Effector CD8-positive, alpha-beta T cell (primary cell): ENCODE measurements around the gene GRIA4.

Source experiments
- DNase-seq: peaks from one replicate; lab custom pipeline; 2025; lab: John Stamatoyannopoulos, UW
- total RNA-seq, 4 experiments: gene quantifications; one replicate each; lab custom pipeline; 2026; lab: John Stamatoyannopoulos, UW

Gene GRIA4
- total RNA-seq: 0 to 0.61 (median 0) reads per million in 4 experiments

GRCh38 chr11:105609832-105610781 is at the start of gene GRIA4:
Gene GRIA4 (plus strand): TSS chr11:105610073. CDS start chr11:105610998, 925 bp downstream.
- no peak for DNase-seq

- no peak for DNase-seq
Measured at GRCh38 chr11:105573091-105573490, 36.8 kb upstream of the GRIA4 start.

DNA sequence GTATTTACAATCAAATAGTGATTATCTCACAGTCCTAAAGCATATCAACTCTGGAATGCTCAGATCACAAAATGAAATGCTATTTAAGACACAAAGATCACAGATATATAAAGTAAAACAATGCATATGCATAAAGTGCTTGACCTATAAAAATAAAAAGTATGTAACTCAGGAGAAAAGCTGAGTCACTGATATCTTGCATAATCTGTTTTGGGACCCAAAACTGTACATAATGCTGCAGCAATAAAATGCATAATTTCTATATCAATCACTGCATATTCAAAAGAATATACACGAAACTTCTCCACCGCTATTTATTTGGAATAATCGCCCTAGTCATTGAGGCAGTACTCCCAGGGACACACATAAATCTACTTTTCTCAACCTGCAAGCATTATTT is 34.9 kb upstream of the GRIA4 start:
- DNase-seq: no peak

- no peak for DNase-seq
Measured at GRCh38 chr11:105577641-105578040, 32.2 kb upstream of the GRIA4 start.

DNA sequence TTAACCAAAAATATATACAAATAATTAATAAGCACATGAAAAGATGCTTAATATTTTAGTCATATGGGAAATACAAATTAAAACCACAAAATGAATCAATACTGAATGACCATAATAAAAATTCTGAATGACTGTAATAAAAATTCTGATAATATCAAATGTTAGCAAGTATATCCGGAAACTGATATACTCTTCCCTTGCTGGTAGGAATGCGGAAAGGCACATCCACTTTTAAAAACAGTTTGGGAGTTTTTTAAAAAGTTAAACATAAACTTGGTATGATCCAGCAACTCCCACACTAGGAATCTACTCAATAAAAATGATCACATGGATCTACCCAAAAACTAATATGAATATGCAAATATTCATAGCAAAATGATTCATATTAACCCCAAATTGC is 30.8 kb upstream of the GRIA4 start:
- no peak for DNase-seq

- no peak for DNase-seq
Measured at GRCh38 chr11:105582497-105582896, 27.4 kb upstream of the GRIA4 start.

DNA sequence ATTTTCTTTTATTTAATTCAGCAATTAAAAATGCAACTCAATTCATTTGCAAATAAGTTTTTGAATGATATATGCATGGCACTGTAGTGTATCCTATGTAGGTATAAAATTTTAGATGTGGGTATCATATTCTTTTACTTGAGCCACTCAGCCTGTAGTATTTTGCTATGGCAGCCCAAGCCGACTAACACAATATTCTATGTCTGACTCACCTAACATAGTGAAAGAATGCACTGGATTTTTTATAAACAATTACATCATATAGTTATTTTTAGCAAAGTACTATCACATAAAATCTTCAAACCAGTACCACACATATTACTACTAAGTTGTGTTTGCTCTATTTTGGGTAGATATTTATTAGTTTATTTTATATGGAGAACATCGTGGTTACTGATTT is 21.9 kb upstream of the GRIA4 start:
- DNase-seq: no peak

DNA sequence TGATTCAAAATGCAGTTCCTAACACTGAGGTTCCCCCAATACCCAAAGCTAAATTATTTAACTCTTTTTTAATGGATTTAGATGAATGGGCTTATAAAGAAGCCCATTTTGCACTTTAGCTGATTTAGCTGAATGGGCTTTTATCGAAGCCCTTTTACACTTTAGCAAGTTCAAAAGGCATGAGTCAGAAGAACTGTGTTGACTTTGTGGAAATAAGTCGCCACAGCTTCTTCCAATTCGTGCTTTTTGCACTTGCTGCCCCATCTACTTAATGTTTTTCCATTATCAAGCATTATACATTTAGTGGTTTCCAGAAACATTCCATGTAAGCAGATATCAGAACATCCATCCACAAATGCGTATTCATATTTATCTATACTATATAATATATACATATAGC is 20.5 kb upstream of the GRIA4 start:
- DNase-seq: no peak

DNA sequence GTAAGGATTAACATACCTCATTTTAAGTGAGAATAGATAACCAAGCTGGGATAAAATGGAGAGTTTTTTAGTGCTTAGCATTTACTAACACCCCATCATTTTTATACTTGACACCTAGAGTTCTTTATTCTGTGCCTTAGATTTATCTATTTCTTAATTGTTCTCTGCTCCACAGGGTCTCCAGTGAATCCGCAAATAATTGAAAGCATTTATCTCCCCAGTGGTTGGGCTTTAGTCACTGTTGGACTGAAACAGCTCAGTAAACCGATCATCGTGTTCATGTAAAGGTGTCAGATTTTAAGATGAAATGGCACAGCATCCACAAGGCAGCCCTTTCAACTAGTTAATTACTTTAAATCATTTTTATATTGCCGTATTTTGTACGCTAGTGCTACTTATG is 17.8 kb upstream of the GRIA4 start:
- no peak for DNase-seq

GRCh38 chr11:105598371-105598770 is 11.5 kb upstream of the GRIA4 start:
- no peak for DNase-seq

DNA sequence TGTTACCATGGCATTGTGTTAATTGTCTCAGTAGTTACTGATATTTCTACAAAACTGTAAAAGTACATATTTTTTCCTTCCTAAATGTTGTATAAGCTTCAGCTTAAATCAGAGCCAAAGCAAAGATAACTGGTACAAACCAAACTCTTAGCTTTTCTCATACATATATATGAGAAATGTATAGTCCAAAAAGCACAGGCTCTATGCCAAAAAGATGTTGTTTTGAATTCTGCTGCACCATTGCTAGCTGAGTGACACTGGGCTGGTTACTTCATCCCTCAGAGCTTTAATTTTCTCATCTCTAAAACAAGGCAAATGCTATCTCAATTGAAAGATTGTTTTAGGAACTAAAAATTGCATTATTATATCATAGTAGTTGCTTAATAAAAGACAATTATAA is 6.7 kb upstream of the GRIA4 start:
- no peak for DNase-seq

GRCh38 chr11:105609341-105609781 is 512 bp upstream of the GRIA4 start:
- no peak for DNase-seq

DNA sequence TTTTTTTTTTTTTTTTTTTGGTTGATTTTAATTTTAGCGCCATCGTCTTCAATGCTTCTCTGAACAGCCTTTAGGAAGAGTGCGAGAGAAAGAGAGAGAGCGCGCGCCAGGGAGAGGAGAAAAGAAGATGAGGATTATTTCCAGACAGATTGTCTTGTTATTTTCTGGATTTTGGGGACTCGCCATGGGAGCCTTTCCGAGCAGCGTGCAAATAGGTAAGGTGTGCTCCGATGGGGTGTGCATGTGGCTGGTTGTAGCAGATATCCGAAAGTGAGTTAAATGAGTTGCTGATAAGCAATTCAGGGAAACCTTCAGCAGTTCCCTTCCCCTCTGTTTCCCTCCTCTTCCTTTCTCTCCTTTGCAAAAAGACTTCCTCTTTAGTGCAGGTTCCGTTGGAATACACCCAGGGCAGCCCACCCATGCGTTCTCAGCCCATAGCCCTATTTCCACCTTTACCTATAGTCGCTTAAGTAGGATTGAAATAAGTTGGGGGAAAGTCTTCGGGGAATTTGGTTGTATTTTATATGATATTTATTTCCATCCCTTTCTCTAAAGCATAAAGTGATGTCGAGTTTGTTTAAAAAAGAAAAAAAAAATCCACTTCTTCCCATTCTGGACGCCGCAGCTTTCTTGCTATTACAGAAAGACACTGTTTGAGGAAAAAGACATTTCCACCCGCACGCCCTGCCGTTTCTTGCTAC is 1.1 kb downstream of the GRIA4 start:
- no peak for DNase-seq

GRCh38 chr11:105611572-105612441 is 1.9 kb downstream of the GRIA4 start:
- no peak for DNase-seq

GRCh38 chr11:105612771-105613170 is 2.9 kb downstream of the GRIA4 start:
- DNase-seq: no peak

- no peak for DNase-seq
Measured at GRCh38 chr11:105613183-105613582, 3.3 kb downstream of the GRIA4 start.

DNA sequence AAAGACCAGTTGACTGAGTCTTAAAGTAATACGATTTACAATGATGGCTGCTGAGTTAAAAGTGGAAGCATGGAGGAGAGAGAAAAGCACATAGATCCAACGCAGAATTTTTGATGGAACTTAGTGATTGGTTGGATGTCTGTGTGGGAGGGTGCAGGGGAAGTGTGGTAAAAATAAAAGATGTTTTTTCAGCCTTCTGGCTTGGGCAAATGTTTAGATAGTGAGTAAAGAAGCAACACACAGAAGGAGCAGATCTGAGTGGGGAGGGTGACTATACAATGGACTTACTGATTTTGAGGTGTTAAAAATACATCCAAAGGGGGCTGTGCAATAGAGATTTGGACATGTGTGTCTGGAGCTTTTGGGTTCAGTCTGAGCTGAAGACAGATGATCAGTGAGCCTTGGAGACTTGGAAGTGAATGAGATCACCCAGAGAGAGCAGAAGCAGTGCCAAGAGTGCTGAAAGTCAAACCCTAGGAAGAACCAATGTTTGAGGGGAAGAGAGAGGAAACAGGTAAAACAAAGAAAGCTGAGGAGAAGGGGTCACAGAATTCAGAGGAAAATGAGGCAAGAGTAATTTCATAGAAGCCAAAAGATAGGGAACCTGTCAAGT is 8.6 kb downstream of the GRIA4 start:
- no peak for DNase-seq

DNA sequence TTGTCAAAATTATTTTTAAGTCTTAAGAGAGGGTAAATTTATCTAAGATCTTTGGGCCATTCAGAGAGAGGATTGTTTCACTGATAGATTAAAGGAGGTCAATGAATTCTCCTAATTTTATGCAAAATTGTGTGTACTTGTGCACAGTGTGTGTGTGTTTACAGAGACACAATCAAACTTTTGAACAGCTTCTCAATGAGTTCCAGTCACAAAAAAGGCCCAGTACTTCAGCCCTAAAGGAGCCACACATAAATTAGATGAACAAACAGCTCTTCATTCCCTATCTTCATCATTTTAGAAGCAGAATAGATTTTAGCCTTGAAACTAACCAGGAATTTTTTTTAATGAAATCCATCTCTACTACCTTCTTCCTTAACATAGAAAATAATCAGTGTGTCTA is 9.7 kb downstream of the GRIA4 start:
- DNase-seq: no peak

DNA sequence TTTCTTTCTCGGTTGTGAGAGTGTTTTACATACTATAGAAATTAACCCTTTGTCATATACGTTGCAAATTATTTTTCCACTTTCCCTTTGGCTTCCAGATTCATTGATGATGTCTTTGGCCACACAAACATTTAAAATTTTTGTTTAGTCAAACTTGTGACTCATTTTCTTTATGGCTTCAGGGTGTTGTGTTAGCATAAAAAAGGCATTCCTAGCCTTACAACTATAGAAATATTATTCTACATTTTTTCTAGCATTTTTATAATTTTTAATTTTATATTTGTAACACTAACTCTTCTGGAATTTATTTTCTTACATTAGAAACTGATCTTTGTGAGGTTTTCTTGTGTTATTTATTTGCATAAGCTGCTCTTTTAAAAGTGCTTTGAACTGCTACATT is 12.1 kb downstream of the GRIA4 start:
- DNase-seq: no peak

- no peak for DNase-seq
Measured at GRCh38 chr11:105632316-105632715, 22.4 kb downstream of the GRIA4 start.

DNA sequence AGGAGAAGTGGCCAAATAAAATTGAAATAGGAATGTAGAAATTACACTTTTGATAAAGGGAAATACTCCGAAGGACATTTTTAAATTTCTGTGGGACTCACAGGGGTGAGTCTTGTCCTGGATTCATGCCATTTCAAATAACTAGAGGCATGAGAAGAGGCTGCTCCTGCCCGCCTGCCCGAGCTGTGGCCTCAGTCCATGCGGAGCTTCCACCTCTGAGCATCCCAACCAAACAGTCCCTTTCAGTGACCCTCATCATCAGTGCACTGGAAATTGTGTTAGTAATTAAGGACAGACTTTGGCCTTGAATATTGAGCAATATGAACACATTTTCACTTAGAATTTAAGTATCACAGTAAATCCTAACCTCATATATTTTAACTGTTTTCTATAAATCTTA is 25.6 kb downstream of the GRIA4 start:
- DNase-seq: no peak

DNA sequence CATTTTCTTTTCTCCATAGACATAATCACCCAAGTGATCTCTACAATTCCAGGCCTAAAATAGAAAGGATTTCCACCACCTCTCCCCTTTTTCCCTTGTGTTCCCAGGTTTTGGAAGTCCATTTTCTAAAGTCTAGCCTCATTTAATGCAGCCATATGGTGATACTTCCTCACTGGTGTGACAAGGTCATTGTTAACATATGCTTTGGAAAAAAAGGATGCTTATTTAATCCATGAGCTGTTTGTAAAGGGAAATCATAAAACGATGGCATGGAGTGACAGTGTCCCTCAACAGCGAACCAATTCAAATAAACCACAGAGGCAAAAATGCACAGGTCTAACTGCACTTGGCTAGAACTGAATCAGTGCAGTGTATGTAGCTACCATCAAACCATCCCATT is 26.6 kb downstream of the GRIA4 start:
- DNase-seq: no peak
